ENCODE measurements around the gene TBX3.

Gene TBX3

DNA sequence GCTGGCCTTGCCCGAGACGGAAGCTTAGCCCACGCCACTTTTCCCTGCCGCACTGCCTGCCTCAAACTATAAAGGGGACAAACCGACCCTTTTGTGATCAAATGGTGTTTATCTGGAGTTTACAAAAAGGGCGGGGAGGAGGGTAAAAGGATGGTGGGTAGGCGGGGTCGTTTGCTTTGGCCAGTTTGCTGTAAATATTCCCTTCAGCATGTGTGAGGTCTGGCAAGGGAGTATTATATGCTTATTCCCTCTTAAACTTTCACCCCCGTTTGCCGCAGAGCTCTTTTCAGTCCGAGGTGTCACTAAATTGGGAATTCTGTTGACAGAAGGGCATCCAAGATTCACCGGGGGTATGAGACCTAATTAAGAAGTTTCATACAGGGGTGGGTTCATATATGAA, 3.8 kb upstream of the TBX3 start:
- H3K4me3 ChIP-seq (replicated peaks; ENCODE audit: low read depth, low read length), result no peak overlapping the region
- TF ChIP-seq, protein P1, sequence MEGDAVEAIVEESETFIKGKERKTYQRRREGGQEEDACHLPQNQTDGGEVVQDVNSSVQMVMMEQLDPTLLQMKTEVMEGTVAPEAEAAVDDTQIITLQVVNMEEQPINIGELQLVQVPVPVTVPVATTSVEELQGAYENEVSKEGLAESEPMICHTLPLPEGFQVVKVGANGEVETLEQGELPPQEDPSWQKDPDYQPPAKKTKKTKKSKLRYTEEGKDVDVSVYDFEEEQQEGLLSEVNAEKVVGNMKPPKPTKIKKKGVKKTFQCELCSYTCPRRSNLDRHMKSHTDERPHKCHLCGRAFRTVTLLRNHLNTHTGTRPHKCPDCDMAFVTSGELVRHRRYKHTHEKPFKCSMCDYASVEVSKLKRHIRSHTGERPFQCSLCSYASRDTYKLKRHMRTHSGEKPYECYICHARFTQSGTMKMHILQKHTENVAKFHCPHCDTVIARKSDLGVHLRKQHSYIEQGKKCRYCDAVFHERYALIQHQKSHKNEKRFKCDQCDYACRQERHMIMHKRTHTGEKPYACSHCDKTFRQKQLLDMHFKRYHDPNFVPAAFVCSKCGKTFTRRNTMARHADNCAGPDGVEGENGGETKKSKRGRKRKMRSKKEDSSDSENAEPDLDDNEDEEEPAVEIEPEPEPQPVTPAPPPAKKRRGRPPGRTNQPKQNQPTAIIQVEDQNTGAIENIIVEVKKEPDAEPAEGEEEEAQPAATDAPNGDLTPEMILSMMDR (IDR thresholded peaks at IDR 0.05; ENCODE audit: low read length, missing control alignments), result no peak
- no peak for DNase-seq (ENCODE audit: low read depth)

- TF ChIP-seq, protein P1 (IDR thresholded peaks at IDR 0.05; ENCODE audit: low read length, missing control alignments), result no peak
- no peak for DNase-seq (ENCODE audit: low read depth)
- H3K4me3 ChIP-seq (replicated peaks; ENCODE audit: low read depth, low read length), result no peak overlapping the region
These were observed 3.0 kb upstream of the TBX3 start for GRCh38 chr12:114686773-114687500.

- H3K4me3 ChIP-seq (replicated peaks; ENCODE audit: low read depth, low read length), result no peak overlapping the region
- no peak for DNase-seq (ENCODE audit: low read depth)
- TF ChIP-seq, protein P1 (IDR thresholded peaks at IDR 0.05; ENCODE audit: low read length, missing control alignments), result no peak
These were observed 2.4 kb upstream of the TBX3 start for GRCh38 chr12:114686426-114686772.

- no peak overlapping the region for H3K4me3 ChIP-seq (replicated peaks; ENCODE audit: low read depth, low read length)
- TF ChIP-seq, protein P1 (IDR thresholded peaks at IDR 0.05; ENCODE audit: low read length, missing control alignments), result no peak
- DNase-seq (ENCODE audit: low read depth), result no peak
These were observed 1.9 kb upstream of the TBX3 start for GRCh38 chr12:114685869-114686268.

GRCh38 chr12:114685320-114685781, 1.4 kb upstream of the TBX3 start:
- TF ChIP-seq, protein P1 (IDR thresholded peaks at IDR 0.05; ENCODE audit: low read length, missing control alignments), result no peak
- no peak for DNase-seq (ENCODE audit: low read depth)
- H3K4me3 ChIP-seq (replicated peaks; ENCODE audit: low read depth, low read length), result peak overlapping the region; percentile 99

GRCh38 chr12:114684870-114685273, 897 bp upstream of the TBX3 start:
- DNase-seq (ENCODE audit: low read depth), result no peak
- H3K4me3 ChIP-seq (replicated peaks; ENCODE audit: low read depth, low read length), result peak overlapping the region; percentile 99
- TF ChIP-seq, protein P1 (IDR thresholded peaks at IDR 0.05; ENCODE audit: low read length, missing control alignments), result no peak

GRCh38 chr12:114683709-114684097, 272 bp downstream of the TBX3 start:
- TF ChIP-seq, protein P1 (IDR thresholded peaks at IDR 0.05; ENCODE audit: low read length, missing control alignments), result no peak
- H3K4me3 ChIP-seq (replicated peaks; ENCODE audit: low read depth, low read length), result peak overlapping the region; percentile 99
- no peak for DNase-seq (ENCODE audit: low read depth)

Measured in fibroblast of pulmonary artery (primary cell).